Placental pericyte (primary cell): ENCODE measurements around the gene EXOC3. TPM values are rescaled to one million over a fixed set of nuclear protein-coding genes. Genes with fewer than 3 reads are reported as not detected.

ENCODE experiments used
- total RNA-seq: library from RNA; depleted of rRNA; stranded (reverse); fragments of >200 nt; gene quantifications from 2 replicates; pipeline ENCODE4 v1.2.3, GENCODE V29; 2012

EXOC3 gene
- total RNA-seq = 45.4 and 55.4 TPM in 2 replicates

DNA sequence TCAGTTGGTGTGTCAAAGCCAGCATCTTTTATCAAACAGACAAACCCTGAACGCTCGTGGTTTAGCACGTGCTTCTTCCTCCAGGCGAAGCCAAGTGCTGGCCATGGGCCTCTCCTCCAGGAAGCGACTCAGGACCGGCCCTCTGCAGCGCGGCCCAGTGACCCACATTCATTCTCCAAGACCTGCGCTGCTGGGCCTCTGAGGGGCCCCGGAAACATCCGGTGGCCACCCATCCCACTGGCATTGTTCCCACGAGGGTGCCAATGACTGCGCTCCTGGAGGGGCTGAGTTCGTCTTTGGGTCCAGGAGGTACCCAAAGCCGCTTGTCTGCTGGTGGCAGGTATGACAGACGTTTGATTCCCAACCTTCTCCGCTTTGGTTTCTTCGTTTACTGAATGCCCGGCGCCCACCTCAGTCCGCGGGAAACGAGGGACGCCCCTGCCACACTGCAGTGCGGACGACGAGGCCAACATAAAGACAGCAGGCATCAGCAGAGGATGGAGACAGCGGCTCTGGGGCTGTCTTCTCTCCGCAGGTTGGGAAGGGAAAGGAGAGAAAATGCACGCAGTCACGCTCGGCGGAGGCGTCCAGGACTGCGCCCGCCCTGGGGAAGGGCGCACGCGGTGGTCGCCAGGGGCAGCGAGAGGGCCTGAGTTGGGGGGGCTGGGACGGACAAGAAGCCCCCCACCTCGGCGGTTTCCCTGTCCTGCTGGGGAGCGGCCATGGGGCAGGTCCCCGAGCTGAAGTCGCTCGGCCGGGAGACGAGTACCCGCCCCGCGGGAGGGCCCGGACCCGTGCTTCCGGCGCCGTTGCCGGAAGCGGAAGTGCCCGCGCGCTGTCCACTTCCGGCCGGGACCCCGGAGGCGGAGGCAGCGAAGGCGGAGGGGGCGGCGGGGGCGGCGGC is at the start of gene EXOC3:
Gene EXOC3 (plus strand): TSS at position 842 of the 904 bp plus-strand sequence. CDS start 3,030 bp downstream, outside the sequence.

Other genes starting within 250 kb of the EXOC3 start
- 3.9 and 4.2 TPM in 2 replicates for gene CCDC127, start 225.0 kb upstream of the EXOC3 start, total RNA-seq
- gene SDHA, start 224.9 kb upstream of the EXOC3 start, total RNA-seq = 109 and 124 TPM in 2 replicates
- gene PDCD6, start 171.5 kb upstream of the EXOC3 start, total RNA-seq = 88.6 and 106 TPM in 2 replicates
- 55.8 and 58.2 TPM in 2 replicates for gene AHRR, start 121.5 kb upstream of the EXOC3 start, total RNA-seq
- gene SLC9A3, start 81.3 kb downstream of the EXOC3 start, total RNA-seq = 1.5 and 2.0 TPM in 2 replicates
- 1.5 and 10.6 TPM in 2 replicates for gene CEP72, start 169.2 kb downstream of the EXOC3 start, total RNA-seq